Measurements from ENCODE around the gene APCS.

Gene APCS

GRCh38 chr1:159587461-159587951 is at the start of gene APCS:
TSS of gene APCS (plus strand) at chr1:159587826. CDS start at chr1:159587922, 96 bp downstream.
- no peak for DNase-seq

DNA sequence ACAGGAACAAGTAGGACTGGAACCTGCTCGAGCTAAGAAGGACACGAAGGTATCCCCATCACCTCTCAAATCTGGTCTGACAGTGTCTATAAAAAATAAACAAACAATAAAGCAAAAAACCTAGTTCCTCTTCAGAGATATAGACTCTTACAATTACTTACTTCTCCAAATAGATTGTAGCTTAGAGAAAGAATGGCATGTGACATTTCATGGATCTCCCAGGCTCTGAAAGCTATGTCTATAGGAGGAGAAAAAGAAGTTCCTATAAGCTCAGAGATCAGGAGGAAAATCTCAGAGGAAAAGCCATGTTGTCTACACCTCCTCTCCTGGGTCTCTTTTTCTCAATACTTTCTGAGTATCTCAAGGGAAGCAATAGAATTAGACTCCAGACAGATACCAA is 39.5 kb upstream of the APCS start:
- DNase-seq = peak; percentile 10 to 45 (median 41)

GRCh38 chr1:159554261-159554660 is 33.4 kb upstream of the APCS start:
- peak; percentile 33 to 72 (median 59) for DNase-seq

DNA sequence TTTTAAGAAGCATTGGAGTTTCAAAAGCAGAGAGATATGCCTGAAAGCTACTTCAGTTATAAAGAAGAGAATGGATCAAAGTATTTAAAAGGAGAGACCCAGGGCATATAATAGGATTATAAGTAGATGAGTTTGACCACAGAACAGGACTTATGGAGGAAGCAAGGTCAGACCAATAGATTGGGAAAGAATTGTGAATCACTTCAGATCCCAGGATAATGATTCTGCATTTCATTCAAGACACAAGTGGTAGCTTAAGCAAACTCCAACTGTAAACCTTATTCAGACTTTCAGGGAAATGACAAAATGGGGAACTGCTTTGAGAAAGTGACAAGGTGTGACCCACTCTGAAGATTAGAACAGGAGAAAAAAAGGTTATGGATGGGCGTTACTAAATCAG is 32.9 kb upstream of the APCS start:
- DNase-seq = peak; percentile 21 to 52 (median 40)

DNA sequence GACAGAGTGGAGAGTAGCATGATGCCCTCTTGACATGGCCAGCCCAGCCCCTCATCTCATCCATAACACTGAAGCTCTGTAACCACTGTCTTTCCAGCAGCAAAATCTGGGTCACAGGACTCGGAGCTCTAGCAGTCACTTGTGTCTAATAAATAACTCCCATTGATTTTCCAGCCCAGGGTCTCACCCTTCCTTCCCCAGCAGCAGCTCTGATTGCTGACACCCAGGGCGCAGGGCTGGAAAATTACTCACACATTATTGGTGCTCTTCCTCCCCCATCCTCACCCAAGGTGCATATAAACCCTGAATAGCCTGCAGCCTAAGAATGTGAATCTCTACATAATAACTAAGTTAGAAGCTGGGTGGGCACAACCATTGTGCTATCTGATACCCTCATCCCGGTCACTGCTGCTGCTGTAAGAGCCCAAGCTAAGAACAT is 30.7 kb upstream of the APCS start:
- no peak for DNase-seq

- DNase-seq = no peak
Observed at GRCh38 chr1:159560599-159560998, 27.0 kb upstream of the APCS start.

- DNase-seq = peak in 2 of 3 donors; percentile 25 to 32
Observed at GRCh38 chr1:159561497-159561896, 26.1 kb upstream of the APCS start.

DNA sequence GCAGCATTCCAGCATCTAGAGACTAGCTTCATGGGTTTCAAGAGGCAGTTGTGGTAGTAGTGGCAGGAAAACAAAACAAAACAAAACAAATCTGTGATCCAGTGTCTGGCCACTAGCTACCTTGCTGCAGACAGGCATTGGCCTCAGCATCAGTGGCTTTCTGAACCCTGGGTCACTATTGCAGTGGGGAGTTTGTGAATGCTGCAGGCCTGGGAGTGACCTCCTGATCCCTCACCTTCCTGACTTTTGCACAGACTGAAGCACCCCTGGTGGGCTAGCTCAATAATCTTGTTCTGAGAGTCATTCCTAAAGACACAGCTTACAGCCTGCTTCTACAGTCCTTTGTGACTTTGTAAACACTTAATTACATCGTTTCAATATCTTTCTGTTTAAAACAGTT is 24.9 kb upstream of the APCS start:
- no peak for DNase-seq

DNA sequence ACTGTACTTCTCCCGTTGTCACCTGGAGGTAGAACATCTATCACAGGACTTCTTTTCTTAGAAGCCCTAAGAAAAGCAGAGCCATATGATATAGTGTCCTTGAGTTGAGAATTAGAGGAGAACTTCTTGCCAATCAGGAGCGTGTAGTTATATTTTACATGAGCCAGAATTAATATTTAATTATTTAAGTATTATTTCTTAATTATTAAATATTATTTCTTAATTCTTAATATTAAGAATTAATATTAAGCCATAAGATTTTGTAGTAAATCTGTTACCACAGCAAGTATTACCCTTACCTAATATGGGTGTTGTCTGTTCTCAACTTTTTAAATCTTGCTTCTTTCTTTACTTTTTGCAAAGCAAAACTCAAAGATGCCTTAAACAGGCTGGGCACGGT is 10.2 kb upstream of the APCS start:
- no peak for DNase-seq

GRCh38 chr1:159580340-159580739 is 7.3 kb upstream of the APCS start:
- no peak for DNase-seq

GRCh38 chr1:159581422-159581821 is 6.2 kb upstream of the APCS start:
- no peak for DNase-seq

DNA sequence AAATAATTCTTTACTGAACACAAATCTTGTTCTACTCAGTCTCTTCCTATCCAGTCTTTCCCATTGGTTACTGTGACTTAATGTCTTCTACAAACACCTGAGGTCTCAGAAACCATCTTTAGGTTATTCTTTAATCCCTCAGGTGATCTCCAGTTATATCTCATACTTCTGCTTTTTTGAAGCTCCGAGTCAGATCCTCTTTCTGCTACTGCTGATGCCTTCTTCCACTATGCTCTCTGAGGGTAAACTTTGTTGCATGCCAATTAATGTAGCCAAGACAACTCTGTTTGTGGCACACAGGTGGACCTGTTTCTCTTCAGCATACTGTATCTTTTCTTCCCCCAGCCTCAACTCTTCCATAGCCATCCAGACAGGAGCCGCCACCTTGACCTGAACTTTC is 3.1 kb upstream of the APCS start:
- DNase-seq = no peak

GRCh38 chr1:159591981-159592380 is 4.4 kb downstream of the APCS start:
- DNase-seq = no peak

GRCh38 chr1:159594625-159595405 is 7.2 kb downstream of the APCS start:
- DNase-seq = no peak

GRCh38 chr1:159598196-159598595 is 10.6 kb downstream of the APCS start:
- DNase-seq = no peak

GRCh38 chr1:159600894-159601293 is 13.3 kb downstream of the APCS start:
- no peak for DNase-seq

- no peak for DNase-seq
Observed at GRCh38 chr1:159602501-159602999, 14.9 kb downstream of the APCS start.

GRCh38 chr1:159612211-159612885 is 24.7 kb downstream of the APCS start:
- DNase-seq = no peak

- DNase-seq = no peak
Observed at GRCh38 chr1:159632922-159633321, 45.3 kb downstream of the APCS start.

Measured in suppressor macrophage treated with lipopolysaccharide for 1 hour (primary cell).